Stimulated activated naive CD4-positive, alpha-beta T cell (primary cell): Measurements from ENCODE around the gene KHDC1L.
"Not testable (repeated sequence)": the region's sequence is repeated elsewhere in the genome, so short reads cannot be mapped to it uniquely, and the experiment has no call there.

ENCODE experiments used
- DNase-seq, 6 experiments: peaks; one replicate each; lab custom pipeline; 2025; lab: John Stamatoyannopoulos, UW

The KHDC1L gene

GRCh38 chr6:73204252-73204651 lies 21.0 kb downstream of the KHDC1L start:
- no peak for DNase-seq

GRCh38 chr6:73203098-73203497 lies 22.2 kb downstream of the KHDC1L start:
- no peak for DNase-seq

GRCh38 chr6:73200735-73201134 lies 24.6 kb downstream of the KHDC1L start:
- DNase-seq = no peak

GRCh38 chr6:73200247-73200646 lies 25.0 kb downstream of the KHDC1L start:
- DNase-seq = no peak

GRCh38 chr6:73194744-73195143 lies 30.6 kb downstream of the KHDC1L start:
- no peak for DNase-seq

GRCh38 chr6:73193302-73193701 lies 32.0 kb downstream of the KHDC1L start:
- DNase-seq = not testable (repeated sequence)

- DNase-seq = no peak
Observed at GRCh38 chr6:73182021-73182607, 43.2 kb downstream of the KHDC1L start.

GRCh38 chr6:73180763-73181619 lies 44.3 kb downstream of the KHDC1L start:
- DNase-seq = peak in 3 of 6 experiments; percentile 14 to 48 (median 33)

GRCh38 chr6:73180076-73180738 lies 45.1 kb downstream of the KHDC1L start:
- DNase-seq = no peak

- no peak for DNase-seq
Observed at GRCh38 chr6:73177221-73177944, 47.9 kb downstream of the KHDC1L start.

- no peak for DNase-seq
Observed at GRCh38 chr6:73176057-73176456, 49.2 kb downstream of the KHDC1L start.

- DNase-seq = no peak
Observed at GRCh38 chr6:73174646-73175045, 50.6 kb downstream of the KHDC1L start.
